GM12873 (cell line): ENCODE results near the gene PNMA6E.

ENCODE experiments used
- CTCF ChIP-seq: IDR thresholded peaks from 2 replicates; pipeline ENCODE4 v1.5.1; 2012; ENCODE audit warnings: low read depth, mild to moderate bottlenecking, moderate library complexity, low read length, control low read depth; ENCODE audit not compliant: insufficient read depth; ENCODE audit errors: missing control alignments

The PNMA6E gene

DNA sequence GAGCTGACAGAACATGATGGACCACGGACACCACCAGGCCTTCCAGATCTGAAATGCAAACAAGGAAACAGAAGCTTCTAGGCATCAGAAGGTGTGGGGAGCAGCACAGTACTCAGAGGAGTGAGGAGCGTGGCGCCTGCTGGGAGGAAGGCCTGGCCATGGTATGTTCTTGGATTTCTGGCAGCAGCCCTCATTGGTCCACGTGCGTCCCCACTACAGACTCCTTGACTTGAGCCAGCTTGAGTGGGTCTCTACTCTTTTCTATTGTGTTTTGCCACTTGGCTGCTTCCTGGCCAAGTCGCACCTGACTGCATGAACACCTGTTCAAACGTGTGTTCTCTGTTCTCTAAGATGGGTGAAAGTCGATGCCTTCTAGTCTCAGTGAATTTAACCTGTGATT lies 49.2 kb downstream of the PNMA6E start:
- no peak for TF ChIP-seq CTCF

DNA sequence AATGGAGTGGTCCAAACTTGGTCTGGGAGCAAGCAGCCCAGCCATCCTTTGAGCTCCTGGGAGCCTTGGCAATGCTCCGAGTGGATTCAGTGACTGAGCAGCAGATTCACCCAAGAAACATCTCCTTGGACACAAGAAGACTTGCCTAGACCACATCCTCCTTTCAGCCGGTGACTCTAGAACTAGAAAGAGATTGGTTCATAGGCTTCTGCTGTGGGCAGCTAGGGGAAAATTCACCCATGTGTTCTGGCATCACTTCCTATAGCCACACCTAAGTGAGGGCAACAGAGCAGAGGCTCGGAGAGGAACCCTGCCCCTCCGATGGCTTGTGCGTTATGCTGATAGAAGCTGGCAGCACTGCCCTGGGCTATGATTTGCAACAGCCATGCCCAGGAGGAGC lies 51.2 kb downstream of the PNMA6E start:
- no peak for TF ChIP-seq CTCF

- no peak for TF ChIP-seq CTCF
These were observed 52.7 kb downstream of the PNMA6E start for GRCh38 chrX:153348421-153348820.

- TF ChIP-seq CTCF: no peak
These were observed 53.6 kb downstream of the PNMA6E start for GRCh38 chrX:153347530-153347929.
